SK-N-SH treated with all-trans-retinoic acid at 6 μM for 48 hours (cell line): ENCODE measurements around the gene RFFL.

Source experiments
- ATAC-seq: fragments of 200-7000 bp; cut with Tn5 transposase; 3 replicates; pipeline ENCODE4 v1.9.1; 2020; ENCODE audit warnings: mild to moderate bottlenecking, moderate library complexity
- ARNTL ChIP-seq: fragments of 450-650 bp; formaldehyde crosslinking; IDR thresholded peaks from 2 replicates; pipeline ENCODE4 v1.5.0; 2020; ENCODE audit warnings: low read depth, mild to moderate bottlenecking, moderate library complexity, borderline replicate concordance
- BACH2 ChIP-seq: fragments of 250-450 bp; sonication (Bioruptor Pico); IDR thresholded peaks from 2 replicates; pipeline ENCODE4 v1.9.0; 2021; ENCODE audit warnings: mild to moderate bottlenecking, borderline replicate concordance
- CSDC2 ChIP-seq: fragments of 250-450 bp; sonication (Bioruptor Pico); IDR thresholded peaks from 2 replicates; pipeline ENCODE4 v1.5.0; 2020; ENCODE audit warnings: mild to moderate bottlenecking, moderate library complexity
- ESRRG ChIP-seq: fragments of 250-450 bp; sonication (Bioruptor Pico); IDR thresholded peaks from 2 replicates; pipeline ENCODE4 v1.6.1; 2021; ENCODE audit warnings: mild to moderate bottlenecking
- GLIS3 ChIP-seq: fragments of 250-450 bp; sonication (Bioruptor Pico); IDR thresholded peaks from 2 replicates; pipeline ENCODE4 v1.5.0; 2020; ENCODE audit warnings: mild to moderate bottlenecking, moderate library complexity
- ISL1 ChIP-seq: fragments of 250-450 bp; sonication (Bioruptor Pico); IDR thresholded peaks from 2 replicates; pipeline ENCODE4 v2.1.2; 2022; ENCODE audit warnings: mild to moderate bottlenecking, moderate library complexity
- OSR1 ChIP-seq: fragments of 250-450 bp; sonication (Bioruptor Pico); IDR thresholded peaks from 2 replicates; pipeline ENCODE4 v1.8.0; 2022; ENCODE audit warnings: moderate library complexity, mild to moderate bottlenecking, inconsistent platforms
- PPARA ChIP-seq: fragments of 250-450 bp; sonication (Bioruptor Pico); IDR thresholded peaks from 2 replicates; pipeline ENCODE4 v1.5.0; 2020; ENCODE audit warnings: mild to moderate bottlenecking, borderline replicate concordance
- RARB ChIP-seq: fragments of 250-450 bp; sonication (Bioruptor Pico); IDR thresholded peaks from 2 replicates; pipeline ENCODE4 v1.8.0; 2021; ENCODE audit warnings: mild to moderate bottlenecking, moderate library complexity
- SNAI2 ChIP-seq: fragments of 250-450 bp; sonication (Bioruptor Pico); IDR thresholded peaks from 2 replicates; pipeline ENCODE4 v1.5.0; 2020; ENCODE audit warnings: mild to moderate bottlenecking, moderate library complexity
- TCF4 ChIP-seq: fragments of 250-450 bp; sonication (Bioruptor Pico); IDR thresholded peaks from 2 replicates; pipeline ENCODE4 v1.8.0; 2021; ENCODE audit warnings: mild to moderate bottlenecking, moderate library complexity, borderline replicate concordance
- TOX ChIP-seq: fragments of 250-450 bp; sonication (Bioruptor Pico); IDR thresholded peaks from 2 replicates; pipeline ENCODE4 v1.8.0; 2021; ENCODE audit warnings: mild to moderate bottlenecking, moderate library complexity, borderline replicate concordance
- ZC3H10 ChIP-seq: fragments of 250-450 bp; sonication (Bioruptor Pico); IDR thresholded peaks from 2 replicates; pipeline ENCODE4 v1.5.1; 2021; ENCODE audit warnings: mild to moderate bottlenecking, moderate library complexity
- ZFP3 ChIP-seq: fragments of 250-450 bp; sonication (Bioruptor Pico); IDR thresholded peaks from 2 replicates; pipeline ENCODE4 v1.5.0; 2020; ENCODE audit warnings: mild to moderate bottlenecking, moderate library complexity
- ZFP30 ChIP-seq: fragments of 450-650 bp; formaldehyde crosslinking; IDR thresholded peaks from 2 replicates; pipeline ENCODE4 v1.5.0; 2022; ENCODE audit warnings: mild to moderate bottlenecking, moderate library complexity
- ZNF565 ChIP-seq: fragments of 450-650 bp; formaldehyde crosslinking; conservative IDR thresholded peaks from 2 replicates; pipeline ENCODE4 v1.5.0; 2020; ENCODE audit warnings: low read depth, mild to moderate bottlenecking, moderate library complexity
- ZNF70 ChIP-seq: fragments of 450-650 bp; formaldehyde crosslinking; IDR thresholded peaks from 2 replicates; pipeline ENCODE4 v1.5.0; 2020; ENCODE audit warnings: mild to moderate bottlenecking, moderate library complexity
- ZNF8 ChIP-seq: fragments of 450-650 bp; formaldehyde crosslinking; IDR thresholded peaks from 2 replicates; pipeline ENCODE4 v1.5.0; 2020; ENCODE audit warnings: mild to moderate bottlenecking, moderate library complexity
- TF ChIP-seq, protein P1 (sequence below): fragments of 250-450 bp; sonication (Bioruptor Pico); IDR thresholded peaks from 2 replicates; pipeline ENCODE4 v1.5.0; 2020; ENCODE audit warnings: mild to moderate bottlenecking, moderate library complexity
- TF ChIP-seq, protein P2 (sequence below): fragments of 250-450 bp; sonication (Bioruptor Pico); IDR thresholded peaks from 2 replicates; pipeline ENCODE4 v1.8.0; 2020; ENCODE audit warnings: mild to moderate bottlenecking, moderate library complexity, borderline replicate concordance
- TF ChIP-seq, protein P3 (sequence below): fragments of 250-450 bp; sonication (Bioruptor Pico); IDR thresholded peaks from 2 replicates; pipeline ENCODE4 v1.8.0; 2021; ENCODE audit warnings: low read depth, mild to moderate bottlenecking, moderate library complexity, borderline replicate concordance
- TF ChIP-seq, protein P4 (sequence below): fragments of 250-450 bp; sonication (Bioruptor Pico); IDR thresholded peaks from 2 replicates; pipeline ENCODE4 v1.5.1; 2020; ENCODE audit warnings: low read depth, mild to moderate bottlenecking, moderate library complexity
- TF ChIP-seq, protein P5 (sequence below): fragments of 250-450 bp; sonication (Bioruptor Pico); IDR thresholded peaks from 2 replicates; pipeline ENCODE4 v1.5.1; 2021; ENCODE audit warnings: mild to moderate bottlenecking, moderate library complexity

RFFL gene

DNA sequence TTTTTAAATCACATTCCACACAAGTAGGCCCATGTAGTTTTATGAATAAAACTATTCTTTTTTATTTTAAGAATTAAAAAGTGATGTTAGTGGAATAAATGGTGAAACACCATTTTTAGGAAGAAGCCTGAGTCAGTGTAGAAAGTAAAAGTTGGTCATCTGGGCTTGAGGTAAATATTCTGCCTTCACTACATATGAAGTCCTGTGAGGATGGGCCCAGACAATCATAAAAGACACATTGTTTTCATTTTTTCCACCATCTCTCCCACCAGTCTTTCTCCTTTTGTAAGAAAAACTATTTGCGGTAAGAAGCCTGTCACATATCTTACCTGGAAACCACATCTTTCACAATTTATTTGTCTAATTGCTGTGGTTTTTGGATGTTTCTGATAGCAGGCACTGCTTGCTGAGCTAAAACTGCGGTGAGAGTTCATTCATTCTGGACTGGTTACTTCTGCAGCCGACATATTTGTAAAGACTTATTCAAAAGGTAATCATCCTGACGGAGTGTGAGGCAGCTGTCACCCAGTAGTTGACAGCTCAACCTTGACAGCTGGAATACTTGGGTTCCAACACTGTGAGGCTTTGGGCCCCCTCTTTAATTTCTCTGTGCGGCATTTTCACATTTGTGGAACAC lies 10.6 kb upstream of the RFFL start:
- no peak for TF ChIP-seq GLIS3
- TF ChIP-seq PPARA (CRISPR knock-in tag): no peak
- no peak for TF ChIP-seq ESRRG (CRISPR knock-in tag)
- no peak for TF ChIP-seq TCF4 (CRISPR knock-in tag)
- no peak for ATAC-seq

DNA sequence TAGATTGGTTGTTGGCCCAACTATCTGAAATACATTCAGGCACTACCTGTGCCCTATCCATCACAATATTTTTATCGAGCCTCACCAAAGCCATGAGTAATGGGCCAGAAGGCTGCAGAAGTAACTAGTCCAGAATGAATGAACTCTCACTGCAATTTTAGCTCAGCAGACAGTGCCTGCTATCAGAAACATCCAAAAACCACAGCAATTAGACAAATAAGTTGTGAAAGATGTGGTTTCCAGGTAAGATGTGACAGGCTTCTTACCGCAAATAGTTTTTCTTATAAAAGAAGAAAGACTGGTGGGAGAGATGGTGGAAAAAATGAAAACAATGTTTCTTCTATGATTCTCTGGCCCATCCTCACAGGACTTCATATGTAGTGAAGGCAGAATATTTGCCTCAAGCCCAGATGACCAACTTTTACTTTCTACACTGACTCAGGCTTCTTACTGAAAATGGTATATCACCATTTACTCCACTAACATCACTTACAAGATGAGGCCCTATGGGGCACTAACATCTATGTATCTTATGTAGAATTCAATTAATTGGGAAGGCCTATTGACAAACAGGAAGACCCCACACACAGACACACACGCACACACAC lies 9.8 kb upstream of the RFFL start:
- ATAC-seq: no peak
- TF ChIP-seq, protein P1, sequence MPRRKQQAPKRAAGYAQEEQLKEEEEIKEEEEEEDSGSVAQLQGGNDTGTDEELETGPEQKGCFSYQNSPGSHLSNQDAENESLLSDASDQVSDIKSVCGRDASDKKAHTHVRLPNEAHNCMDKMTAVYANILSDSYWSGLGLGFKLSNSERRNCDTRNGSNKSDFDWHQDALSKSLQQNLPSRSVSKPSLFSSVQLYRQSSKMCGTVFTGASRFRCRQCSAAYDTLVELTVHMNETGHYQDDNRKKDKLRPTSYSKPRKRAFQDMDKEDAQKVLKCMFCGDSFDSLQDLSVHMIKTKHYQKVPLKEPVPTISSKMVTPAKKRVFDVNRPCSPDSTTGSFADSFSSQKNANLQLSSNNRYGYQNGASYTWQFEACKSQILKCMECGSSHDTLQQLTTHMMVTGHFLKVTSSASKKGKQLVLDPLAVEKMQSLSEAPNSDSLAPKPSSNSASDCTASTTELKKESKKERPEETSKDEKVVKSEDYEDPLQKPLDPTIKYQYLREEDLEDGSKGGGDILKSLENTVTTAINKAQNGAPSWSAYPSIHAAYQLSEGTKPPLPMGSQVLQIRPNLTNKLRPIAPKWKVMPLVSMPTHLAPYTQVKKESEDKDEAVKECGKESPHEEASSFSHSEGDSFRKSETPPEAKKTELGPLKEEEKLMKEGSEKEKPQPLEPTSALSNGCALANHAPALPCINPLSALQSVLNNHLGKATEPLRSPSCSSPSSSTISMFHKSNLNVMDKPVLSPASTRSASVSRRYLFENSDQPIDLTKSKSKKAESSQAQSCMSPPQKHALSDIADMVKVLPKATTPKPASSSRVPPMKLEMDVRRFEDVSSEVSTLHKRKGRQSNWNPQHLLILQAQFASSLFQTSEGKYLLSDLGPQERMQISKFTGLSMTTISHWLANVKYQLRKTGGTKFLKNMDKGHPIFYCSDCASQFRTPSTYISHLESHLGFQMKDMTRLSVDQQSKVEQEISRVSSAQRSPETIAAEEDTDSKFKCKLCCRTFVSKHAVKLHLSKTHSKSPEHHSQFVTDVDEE (CRISPR knock-in tag): no peak
- TF ChIP-seq ZNF565 (CRISPR knock-in tag): no peak
- TF ChIP-seq PPARA (CRISPR knock-in tag): no peak
- TF ChIP-seq RARB (CRISPR knock-in tag): no peak
- TF ChIP-seq ZNF8 (CRISPR knock-in tag): no peak
- no peak for TF ChIP-seq ZFP30 (CRISPR knock-in tag)
- no peak for TF ChIP-seq GLIS3
- TF ChIP-seq, protein P2, sequence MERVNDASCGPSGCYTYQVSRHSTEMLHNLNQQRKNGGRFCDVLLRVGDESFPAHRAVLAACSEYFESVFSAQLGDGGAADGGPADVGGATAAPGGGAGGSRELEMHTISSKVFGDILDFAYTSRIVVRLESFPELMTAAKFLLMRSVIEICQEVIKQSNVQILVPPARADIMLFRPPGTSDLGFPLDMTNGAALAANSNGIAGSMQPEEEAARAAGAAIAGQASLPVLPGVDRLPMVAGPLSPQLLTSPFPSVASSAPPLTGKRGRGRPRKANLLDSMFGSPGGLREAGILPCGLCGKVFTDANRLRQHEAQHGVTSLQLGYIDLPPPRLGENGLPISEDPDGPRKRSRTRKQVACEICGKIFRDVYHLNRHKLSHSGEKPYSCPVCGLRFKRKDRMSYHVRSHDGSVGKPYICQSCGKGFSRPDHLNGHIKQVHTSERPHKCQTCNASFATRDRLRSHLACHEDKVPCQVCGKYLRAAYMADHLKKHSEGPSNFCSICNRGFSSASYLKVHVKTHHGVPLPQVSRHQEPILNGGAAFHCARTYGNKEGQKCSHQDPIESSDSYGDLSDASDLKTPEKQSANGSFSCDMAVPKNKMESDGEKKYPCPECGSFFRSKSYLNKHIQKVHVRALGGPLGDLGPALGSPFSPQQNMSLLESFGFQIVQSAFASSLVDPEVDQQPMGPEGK (CRISPR knock-in tag): no peak
- TF ChIP-seq, protein P3, sequence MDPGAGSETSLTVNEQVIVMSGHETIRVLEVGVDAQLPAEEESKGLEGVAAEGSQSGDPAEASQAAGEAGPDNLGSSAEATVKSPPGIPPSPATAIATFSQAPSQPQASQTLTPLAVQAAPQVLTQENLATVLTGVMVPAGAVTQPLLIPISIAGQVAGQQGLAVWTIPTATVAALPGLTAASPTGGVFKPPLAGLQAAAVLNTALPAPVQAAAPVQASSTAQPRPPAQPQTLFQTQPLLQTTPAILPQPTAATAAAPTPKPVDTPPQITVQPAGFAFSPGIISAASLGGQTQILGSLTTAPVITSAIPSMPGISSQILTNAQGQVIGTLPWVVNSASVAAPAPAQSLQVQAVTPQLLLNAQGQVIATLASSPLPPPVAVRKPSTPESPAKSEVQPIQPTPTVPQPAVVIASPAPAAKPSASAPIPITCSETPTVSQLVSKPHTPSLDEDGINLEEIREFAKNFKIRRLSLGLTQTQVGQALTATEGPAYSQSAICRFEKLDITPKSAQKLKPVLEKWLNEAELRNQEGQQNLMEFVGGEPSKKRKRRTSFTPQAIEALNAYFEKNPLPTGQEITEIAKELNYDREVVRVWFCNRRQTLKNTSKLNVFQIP: no peak
- no peak for TF ChIP-seq ZFP3 (CRISPR knock-in tag)
- TF ChIP-seq SNAI2: no peak
- TF ChIP-seq OSR1 (CRISPR knock-in tag): no peak
- TF ChIP-seq ZNF70: no peak
- TF ChIP-seq BACH2: no peak
- TF ChIP-seq, protein P4, sequence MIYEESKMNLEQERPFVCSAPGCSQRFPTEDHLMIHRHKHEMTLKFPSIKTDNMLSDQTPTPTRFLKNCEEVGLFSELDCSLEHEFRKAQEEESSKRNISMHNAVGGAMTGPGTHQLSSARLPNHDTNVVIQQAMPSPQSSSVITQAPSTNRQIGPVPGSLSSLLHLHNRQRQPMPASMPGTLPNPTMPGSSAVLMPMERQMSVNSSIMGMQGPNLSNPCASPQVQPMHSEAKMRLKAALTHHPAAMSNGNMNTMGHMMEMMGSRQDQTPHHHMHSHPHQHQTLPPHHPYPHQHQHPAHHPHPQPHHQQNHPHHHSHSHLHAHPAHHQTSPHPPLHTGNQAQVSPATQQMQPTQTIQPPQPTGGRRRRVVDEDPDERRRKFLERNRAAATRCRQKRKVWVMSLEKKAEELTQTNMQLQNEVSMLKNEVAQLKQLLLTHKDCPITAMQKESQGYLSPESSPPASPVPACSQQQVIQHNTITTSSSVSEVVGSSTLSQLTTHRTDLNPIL: no peak
- TF ChIP-seq, protein P5, sequence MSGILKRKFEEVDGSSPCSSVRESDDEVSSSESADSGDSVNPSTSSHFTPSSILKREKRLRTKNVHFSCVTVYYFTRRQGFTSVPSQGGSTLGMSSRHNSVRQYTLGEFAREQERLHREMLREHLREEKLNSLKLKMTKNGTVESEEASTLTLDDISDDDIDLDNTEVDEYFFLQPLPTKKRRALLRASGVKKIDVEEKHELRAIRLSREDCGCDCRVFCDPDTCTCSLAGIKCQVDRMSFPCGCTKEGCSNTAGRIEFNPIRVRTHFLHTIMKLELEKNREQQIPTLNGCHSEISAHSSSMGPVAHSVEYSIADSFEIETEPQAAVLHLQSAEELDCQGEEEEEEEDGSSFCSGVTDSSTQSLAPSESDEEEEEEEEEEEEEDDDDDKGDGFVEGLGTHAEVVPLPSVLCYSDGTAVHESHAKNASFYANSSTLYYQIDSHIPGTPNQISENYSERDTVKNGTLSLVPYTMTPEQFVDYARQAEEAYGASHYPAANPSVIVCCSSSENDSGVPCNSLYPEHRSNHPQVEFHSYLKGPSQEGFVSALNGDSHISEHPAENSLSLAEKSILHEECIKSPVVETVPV (CRISPR knock-in tag): no peak
- no peak for TF ChIP-seq ISL1 (CRISPR knock-in tag)
- no peak for TF ChIP-seq ZC3H10 (CRISPR knock-in tag)
- TF ChIP-seq TOX (CRISPR knock-in tag): no peak
- no peak for TF ChIP-seq ESRRG (CRISPR knock-in tag)

DNA sequence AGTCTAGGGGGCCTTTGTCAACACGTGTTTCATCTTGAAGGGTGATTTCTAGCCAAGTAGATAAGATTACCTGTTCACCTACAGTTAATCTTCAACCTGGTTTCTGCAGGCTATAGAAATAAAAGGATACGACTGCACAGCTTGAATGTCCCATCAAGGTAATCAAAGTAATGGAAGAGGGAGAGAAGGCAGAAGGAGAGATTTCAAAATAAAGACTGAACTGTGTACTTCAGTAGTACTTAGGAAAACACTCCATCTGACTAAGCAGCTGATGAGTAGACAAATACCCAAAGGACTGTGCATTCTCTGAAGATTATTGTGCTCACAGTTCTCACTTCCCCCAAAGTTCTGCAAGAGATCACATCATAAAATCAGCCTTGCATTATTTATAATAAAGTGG lies 5.8 kb upstream of the RFFL start:
- ATAC-seq: no peak
- TF ChIP-seq ZFP3 (CRISPR knock-in tag): no peak
- TF ChIP-seq SNAI2: no peak
- TF ChIP-seq TOX (CRISPR knock-in tag): no peak
- TF ChIP-seq, protein P2 (CRISPR knock-in tag): no peak
- no peak for TF ChIP-seq ESRRG (CRISPR knock-in tag)
- no peak for TF ChIP-seq GLIS3
- TF ChIP-seq, protein P5 (CRISPR knock-in tag): no peak
- TF ChIP-seq, protein P4: no peak
- TF ChIP-seq TCF4 (CRISPR knock-in tag): no peak
- TF ChIP-seq ZNF8 (CRISPR knock-in tag): no peak
- no peak for TF ChIP-seq OSR1 (CRISPR knock-in tag)
- no peak for TF ChIP-seq CSDC2 (CRISPR knock-in tag)
- no peak for TF ChIP-seq ARNTL
- TF ChIP-seq ISL1 (CRISPR knock-in tag): no peak
